Adrenal gland (tissue), 5 donors: ENCODE measurements around the gene BCAR1.

ENCODE experiments used
- POLR2A ChIP-seq, 2 donors: fragments of 450-650 bp; IDR thresholded peaks; one replicate each; pipeline ENCODE4 v1.6.1; 2017; ENCODE audit warnings: antibody characterized with exemption in 2 of 2, mild to moderate bottlenecking in 2 of 2, moderate library complexity in 1 of 2
- TF ChIP-seq, protein P1 (sequence below), 6 experiments: fragments of 450-650 bp in 4 of 6; fragments of 200-600 bp in 2 of 6; sonication (generic) in 1 of 6; IDR thresholded peaks; 1 replicate in 5 of 6; 2 replicates in 1 of 6; pipeline versions ENCODE4 v1.5.1 to v1.8.0; 2016 to 2021; ENCODE audit warnings: antibody characterized with exemption in 6 of 6, mild to moderate bottlenecking in 2 of 6, moderate library complexity in 1 of 6
- donor health status: DM: no; HTN: no; CAD: no.

GRCh38 chr16:75298267-75298666 is 46.8 kb upstream of the BCAR1 start:
- no peak for TF ChIP-seq POLR2A (IDR thresholded peaks at IDR 0.05)
- TF ChIP-seq, protein P1, sequence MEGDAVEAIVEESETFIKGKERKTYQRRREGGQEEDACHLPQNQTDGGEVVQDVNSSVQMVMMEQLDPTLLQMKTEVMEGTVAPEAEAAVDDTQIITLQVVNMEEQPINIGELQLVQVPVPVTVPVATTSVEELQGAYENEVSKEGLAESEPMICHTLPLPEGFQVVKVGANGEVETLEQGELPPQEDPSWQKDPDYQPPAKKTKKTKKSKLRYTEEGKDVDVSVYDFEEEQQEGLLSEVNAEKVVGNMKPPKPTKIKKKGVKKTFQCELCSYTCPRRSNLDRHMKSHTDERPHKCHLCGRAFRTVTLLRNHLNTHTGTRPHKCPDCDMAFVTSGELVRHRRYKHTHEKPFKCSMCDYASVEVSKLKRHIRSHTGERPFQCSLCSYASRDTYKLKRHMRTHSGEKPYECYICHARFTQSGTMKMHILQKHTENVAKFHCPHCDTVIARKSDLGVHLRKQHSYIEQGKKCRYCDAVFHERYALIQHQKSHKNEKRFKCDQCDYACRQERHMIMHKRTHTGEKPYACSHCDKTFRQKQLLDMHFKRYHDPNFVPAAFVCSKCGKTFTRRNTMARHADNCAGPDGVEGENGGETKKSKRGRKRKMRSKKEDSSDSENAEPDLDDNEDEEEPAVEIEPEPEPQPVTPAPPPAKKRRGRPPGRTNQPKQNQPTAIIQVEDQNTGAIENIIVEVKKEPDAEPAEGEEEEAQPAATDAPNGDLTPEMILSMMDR (IDR thresholded peaks at IDR 0.05): no peak
